ENCODE data around the gene S100A11.

GRCh38 chr1:152078831-152079441, 42.1 kb upstream of the S100A11 start:
- TF ChIP-seq, protein P1, sequence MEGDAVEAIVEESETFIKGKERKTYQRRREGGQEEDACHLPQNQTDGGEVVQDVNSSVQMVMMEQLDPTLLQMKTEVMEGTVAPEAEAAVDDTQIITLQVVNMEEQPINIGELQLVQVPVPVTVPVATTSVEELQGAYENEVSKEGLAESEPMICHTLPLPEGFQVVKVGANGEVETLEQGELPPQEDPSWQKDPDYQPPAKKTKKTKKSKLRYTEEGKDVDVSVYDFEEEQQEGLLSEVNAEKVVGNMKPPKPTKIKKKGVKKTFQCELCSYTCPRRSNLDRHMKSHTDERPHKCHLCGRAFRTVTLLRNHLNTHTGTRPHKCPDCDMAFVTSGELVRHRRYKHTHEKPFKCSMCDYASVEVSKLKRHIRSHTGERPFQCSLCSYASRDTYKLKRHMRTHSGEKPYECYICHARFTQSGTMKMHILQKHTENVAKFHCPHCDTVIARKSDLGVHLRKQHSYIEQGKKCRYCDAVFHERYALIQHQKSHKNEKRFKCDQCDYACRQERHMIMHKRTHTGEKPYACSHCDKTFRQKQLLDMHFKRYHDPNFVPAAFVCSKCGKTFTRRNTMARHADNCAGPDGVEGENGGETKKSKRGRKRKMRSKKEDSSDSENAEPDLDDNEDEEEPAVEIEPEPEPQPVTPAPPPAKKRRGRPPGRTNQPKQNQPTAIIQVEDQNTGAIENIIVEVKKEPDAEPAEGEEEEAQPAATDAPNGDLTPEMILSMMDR (IDR thresholded peaks at IDR 0.05; ENCODE audit: low read depth, low read length), result no peak
- TF ChIP-seq EZH2phosphoT487 (IDR thresholded peaks at IDR 0.05; ENCODE audit: low read depth), result no peak

All from OCI-LY3 (cell line).